HG03354 (cell line): ENCODE measurements around the gene PPP2R2B.

Experiments used
- ATAC-seq: cut with Tn5 transposase; IDR thresholded peaks from one replicate; pipeline ENCODE4 v1.9.1; 2021; ENCODE audit warnings: mild to moderate bottlenecking; ENCODE audit not compliant: unreplicated experiment, poor library complexity, severe bottlenecking

PPP2R2B gene

GRCh38 chr5:146889169-146889568, 10.6 kb upstream of the PPP2R2B start:
- ATAC-seq: no peak

GRCh38 chr5:146888351-146888978, 9.9 kb upstream of the PPP2R2B start:
- no peak for ATAC-seq

GRCh38 chr5:146884066-146884626, 5.6 kb upstream of the PPP2R2B start:
- ATAC-seq: no peak

GRCh38 chr5:146883511-146883910, 5.0 kb upstream of the PPP2R2B start:
- ATAC-seq: no peak

- no peak for ATAC-seq
Observed at GRCh38 chr5:146880966-146881365, 2.4 kb upstream of the PPP2R2B start.

GRCh38 chr5:146877783-146878475, 628 bp downstream of the PPP2R2B start:
- peak; percentile 50 for ATAC-seq

GRCh38 chr5:146877178-146877681, 1.3 kb downstream of the PPP2R2B start:
- peak; percentile 33 for ATAC-seq

GRCh38 chr5:146873186-146873917, 5.2 kb downstream of the PPP2R2B start:
- ATAC-seq: no peak

GRCh38 chr5:146872188-146872587, 6.4 kb downstream of the PPP2R2B start:
- ATAC-seq: no peak

GRCh38 chr5:146867996-146868708, 10.4 kb downstream of the PPP2R2B start:
- no peak for ATAC-seq

GRCh38 chr5:146866263-146866662, 12.3 kb downstream of the PPP2R2B start:
- no peak for ATAC-seq

- no peak for ATAC-seq
Observed at GRCh38 chr5:146862641-146863040, 15.9 kb downstream of the PPP2R2B start.

GRCh38 chr5:146860213-146860893, 18.2 kb downstream of the PPP2R2B start:
- no peak for ATAC-seq

- no peak for ATAC-seq
Observed at GRCh38 chr5:146852089-146852488, 26.5 kb downstream of the PPP2R2B start.

GRCh38 chr5:146851133-146851532, 27.4 kb downstream of the PPP2R2B start:
- no peak for ATAC-seq

GRCh38 chr5:146849694-146850303, 28.8 kb downstream of the PPP2R2B start:
- no peak for ATAC-seq

- ATAC-seq: no peak
Observed at GRCh38 chr5:146848133-146848532, 30.4 kb downstream of the PPP2R2B start.

GRCh38 chr5:146840016-146840415, 38.5 kb downstream of the PPP2R2B start:
- ATAC-seq: no peak
